ENCODE measurements around the gene SET. TPM values are rescaled to one million over a fixed set of nuclear protein-coding genes. Genes with fewer than 3 reads are reported as not detected.

Gene SET
- total and polyA plus RNA-seq, 2 donors (not counting 3 experiments of a cell fraction or from before 2014, with no cell fraction given), result 61.1 to 483 TPM

DNA sequence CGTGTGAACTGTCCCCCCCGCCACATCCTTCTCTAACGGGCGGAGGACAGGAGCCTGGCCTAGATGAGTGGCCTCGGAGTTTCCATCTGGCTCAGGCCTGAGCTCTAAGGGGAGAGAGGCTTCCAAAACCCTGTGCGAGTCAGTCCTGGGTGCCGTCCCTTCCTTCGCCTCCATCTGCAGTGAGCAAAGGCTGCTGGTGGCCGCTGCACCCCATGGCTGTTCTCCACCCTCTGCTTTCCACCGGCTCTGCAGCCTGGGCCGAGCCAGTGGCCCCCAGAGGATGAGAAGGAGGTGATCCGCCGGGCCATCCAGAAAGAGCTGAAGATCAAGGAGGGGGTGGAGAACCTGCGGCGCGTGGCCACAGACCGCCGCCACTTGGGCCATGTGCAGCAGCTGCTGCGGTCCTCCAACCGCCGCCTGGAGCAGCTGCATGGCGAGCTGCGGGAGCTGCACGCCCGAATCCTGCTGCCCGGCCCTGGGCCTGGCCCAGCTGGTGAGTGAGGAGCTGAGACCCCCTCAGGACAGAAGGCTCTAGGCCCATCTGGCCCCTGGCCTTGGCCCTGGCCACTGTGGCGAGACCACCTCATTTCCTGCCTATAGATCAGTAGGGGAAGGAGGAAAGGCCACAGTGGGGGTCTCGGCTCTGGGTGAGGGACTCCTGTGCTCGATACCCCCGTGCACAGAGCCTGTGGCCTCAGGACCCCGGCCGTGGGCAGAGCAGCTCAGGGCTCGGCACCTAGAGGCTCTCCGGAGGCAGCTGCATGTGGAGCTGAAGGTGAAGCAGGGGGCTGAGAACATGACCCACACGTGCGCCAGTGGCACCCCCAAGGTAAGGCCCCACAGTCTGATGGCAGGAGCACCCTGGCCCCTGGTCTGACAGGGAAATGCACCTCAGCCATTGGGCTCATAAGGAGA, 16.3 kb downstream of the SET start:
- dilution Hi-C loops (cut with MboI; ENCODE audit: extremely low pct_ligation_motif_present, low sequenced_read_pairs) (no loop called here), intact Hi-C loops (cut with micrococcal nuclease) (no loop called here)
- Histone ChIP-seq H3K9ac (replicated peaks; ENCODE audit: extremely low read depth, insufficient read depth, low read length) (no peak overlapping the region), H3K9me3 (replicated peaks; ENCODE audit: control insufficient read depth, insufficient read depth, low read length) (no peaks in the 10 kb centered on the region), H3K27me3 (ENCODE audit: control insufficient read depth in 2 of 2, insufficient read depth in 2 of 2, low read length in 2 of 2) (no peaks in the 10 kb centered on the region), H3K4me3 (replicated peaks in 1 of 3; ENCODE audit: insufficient read depth in 1 of 3, low read depth in 1 of 3, low read length in 3 of 3) (no peak overlapping the region), H3K27ac (ENCODE audit: insufficient read depth, low read depth, low read length) (no peak overlapping the region), H3K4me2 (ENCODE audit: insufficient read depth, low read length) (no peak overlapping the region), H2AFZ (ENCODE audit: low read depth, low read length) (no peak overlapping the region), H4K20me1 (replicated peaks; ENCODE audit: control insufficient read depth, extremely low read depth, insufficient read depth, low read length) (no peaks in the 10 kb centered on the region), H3K36me3 (ENCODE audit: control insufficient read depth in 2 of 2, extremely low read depth in 1 of 2, insufficient read depth in 2 of 2, low read length in 2 of 2) (peaks cover 2 to 4% of the 10 kb centered on the region in 2 experiments), H3K79me2 (ENCODE audit: control insufficient read depth, insufficient read depth, low read length) (peaks cover 10% of the 10 kb centered on the region), H3K9me1 (replicated peaks; ENCODE audit: control insufficient read depth, extremely low read depth, insufficient read depth, low read length) (no peaks in the 10 kb centered on the region), H3K4me1 (ENCODE audit: control insufficient read depth, extremely low read depth, insufficient read depth, low read length) (peaks cover 14% of the 10 kb centered on the region)
- CTCF ChIA-PET, result interaction anchor here (2.1 kb wide), 1 partner anchor 19 kb away, joined by 7 read pairs; the partner anchor contains the start of gene ZDHHC12
- BruUV-seq (replicated peaks), result no TSS peak
- POLR2A ChIA-PET, result interaction anchor here (0.5 kb wide), 1 partner anchor 11 kb away, joined by 6 read pairs; no protein-coding TSS in a partner anchor
- no peak for DNase-seq (ENCODE audit: low read depth, low spot score)
- no peak for FAIRE-seq
- no peak for TF ChIP-seq MYC (IDR thresholded peaks at IDR 0.05; ENCODE audit: low read depth, low read length)
- TF ChIP-seq FOS (IDR thresholded peaks at IDR 0.05; ENCODE audit: borderline replicate concordance, insufficient read depth, low read length), result no peak
- no peak for TF ChIP-seq JUN (IDR thresholded peaks at IDR 0.05; ENCODE audit: borderline replicate concordance, insufficient read depth, insufficient read length, low read depth)
- TF ChIP-seq, protein P1, sequence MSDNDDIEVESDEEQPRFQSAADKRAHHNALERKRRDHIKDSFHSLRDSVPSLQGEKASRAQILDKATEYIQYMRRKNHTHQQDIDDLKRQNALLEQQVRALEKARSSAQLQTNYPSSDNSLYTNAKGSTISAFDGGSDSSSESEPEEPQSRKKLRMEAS (IDR thresholded peaks at IDR 0.05; ENCODE audit: insufficient read depth, insufficient read length), result no peak
- no peak for TF ChIP-seq POLR2AphosphoS5 (IDR thresholded peaks at IDR 0.05; ENCODE audit: insufficient read depth, low read depth, low read length)
- TF ChIP-seq POLR2A (IDR thresholded peaks at IDR 0.05; ENCODE audit: low read depth, low read length), result no peak
- TF ChIP-seq GATA2 (IDR thresholded peaks at IDR 0.05; ENCODE audit: insufficient read depth, insufficient read length, low read depth, low read length), result no peak
- no peak for TF ChIP-seq CTCF (IDR thresholded peaks at IDR 0.05; ENCODE audit: extremely low read depth in 1 of 2, insufficient read depth in 1 of 2, low read depth in 1 of 2, low read length in 2 of 2)
- no peak for TF ChIP-seq EZH2 (IDR thresholded peaks at IDR 0.05; ENCODE audit: borderline replicate concordance, low read depth, low read length, severe bottlenecking)
